Measurements from ENCODE around the gene SCGB2A2. TPM values are rescaled to one million over a fixed set of nuclear protein-coding genes. Genes with fewer than 3 reads are reported as not detected.

Gene SCGB2A2
- not detected for polyA plus RNA-seq (ENCODE audit: insufficient read depth in 1 of 5, insufficient read length in 5 of 5, low replicate concordance in 1 of 5)
- long read RNA-seq, donor 1: 0 reads
- long read RNA-seq, donor 2: 0 reads
- long read RNA-seq, donor 3: 0 reads
- long read RNA-seq, donor 4: 0 reads
- long read RNA-seq, donor 5: 0 reads
- long read RNA-seq, donor 6: 0 reads
- long read RNA-seq, donor 7: 0 reads
- long read RNA-seq, donor 8: 0 reads

DNA sequence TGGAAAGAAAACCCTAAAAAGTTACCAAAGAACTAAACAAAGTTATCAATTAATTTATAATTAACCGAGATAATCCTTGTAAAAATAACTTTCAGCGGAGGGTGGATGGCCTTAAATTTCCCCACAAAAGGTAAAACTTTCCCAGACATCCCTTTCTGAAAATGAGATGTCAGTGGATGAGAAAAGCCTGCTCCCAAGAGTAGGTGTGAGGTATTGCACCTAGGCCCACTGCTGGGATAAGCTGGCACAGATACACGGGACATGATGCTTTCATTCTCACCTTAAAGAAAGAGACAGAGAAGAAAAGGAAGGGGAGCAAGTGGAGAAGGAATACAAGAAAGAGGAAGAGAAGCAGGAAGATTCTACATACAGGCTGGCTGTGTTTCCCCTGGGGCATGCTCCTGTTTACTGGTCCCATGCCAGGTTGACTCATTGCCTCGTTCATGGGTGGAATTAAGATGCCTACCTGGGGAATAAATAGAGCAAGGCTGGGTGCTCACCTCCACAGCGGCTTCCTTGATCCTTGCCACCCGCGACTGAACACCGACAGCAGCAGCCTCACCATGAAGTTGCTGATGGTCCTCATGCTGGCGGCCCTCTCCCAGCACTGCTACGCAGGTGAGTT lies at the start of gene SCGB2A2:
SCGB2A2 (plus strand) TSS at position 505 of the 625 bp plus-strand sequence; CDS start at position 564, 59 bp downstream.
- no peak for DNase-seq

DNA sequence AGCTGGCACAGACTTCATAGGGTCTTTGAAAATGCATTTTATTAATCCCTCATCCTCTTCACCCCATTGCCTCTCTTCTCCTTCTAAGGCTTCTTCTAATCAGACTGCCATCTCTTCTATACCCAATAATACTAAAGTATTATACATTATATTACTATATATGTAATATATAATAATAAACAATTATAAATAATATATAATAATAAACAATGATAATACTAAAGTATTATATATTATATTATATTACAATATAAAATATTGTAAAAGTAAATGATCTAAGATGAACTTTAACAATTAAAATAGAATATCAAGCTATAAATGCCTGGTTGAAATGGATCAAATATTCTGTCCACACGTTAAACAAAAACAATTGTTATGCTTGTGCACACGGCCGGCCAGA lies 48.5 kb upstream of the SCGB2A2 start:
- DNase-seq: no peak

DNA sequence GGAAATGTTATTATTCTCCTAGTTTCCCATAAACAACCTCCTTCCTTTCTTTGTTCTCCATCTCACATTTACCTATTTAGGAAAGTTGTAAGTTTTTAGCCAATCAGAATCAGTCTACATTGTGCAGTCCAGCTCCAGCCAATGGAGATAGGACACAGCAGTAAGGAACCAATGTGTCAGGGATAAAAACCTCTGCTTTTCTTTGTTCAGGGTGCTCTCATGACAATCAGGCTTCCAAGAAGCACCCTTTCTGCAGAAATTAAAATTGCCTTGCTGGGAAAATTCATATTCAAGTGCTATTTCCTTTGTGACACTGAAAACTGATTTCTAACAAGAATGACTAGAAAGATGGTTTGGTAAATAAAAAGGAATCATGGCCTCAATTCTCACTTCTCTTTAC lies 46.9 kb upstream of the SCGB2A2 start:
- DNase-seq: no peak

DNA sequence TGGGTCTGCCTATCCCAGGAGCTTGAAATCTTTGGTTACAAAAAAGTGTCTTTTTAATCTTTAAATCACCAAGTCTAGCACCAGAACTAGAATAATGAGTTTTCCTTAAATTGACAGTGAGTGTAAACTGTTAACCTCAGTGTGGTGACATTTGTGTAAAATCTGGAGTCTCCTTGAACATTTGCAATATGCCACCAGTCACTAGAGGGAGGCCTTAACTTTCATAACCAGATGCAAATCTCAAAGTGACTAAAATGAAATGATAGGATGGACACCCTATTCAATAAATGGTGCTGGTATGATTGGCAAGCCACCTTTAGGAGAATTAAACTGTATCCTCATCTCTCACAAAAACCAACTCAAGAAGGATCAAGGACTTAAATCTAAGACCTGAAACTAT lies 36.2 kb upstream of the SCGB2A2 start:
- no peak for DNase-seq

DNA sequence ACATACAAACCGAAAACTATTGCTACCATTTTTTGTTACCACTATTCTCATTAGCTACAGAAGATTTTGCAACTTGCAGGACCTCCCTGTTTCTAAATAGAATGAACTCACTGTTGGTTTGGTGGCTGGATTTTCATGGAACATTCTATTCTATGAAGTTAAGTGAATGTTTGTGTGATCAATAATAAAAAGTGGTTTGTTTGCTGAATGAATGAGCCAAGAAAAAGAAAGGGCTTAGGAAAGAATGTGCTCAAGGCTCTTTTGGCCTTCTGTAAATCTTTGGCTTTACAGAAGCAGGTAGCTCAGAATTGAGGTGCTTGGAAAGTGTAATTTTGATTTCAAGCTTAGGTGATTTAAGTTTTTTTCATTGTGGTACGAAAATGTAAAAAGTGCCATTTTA lies 33.8 kb upstream of the SCGB2A2 start:
- no peak for DNase-seq

DNA sequence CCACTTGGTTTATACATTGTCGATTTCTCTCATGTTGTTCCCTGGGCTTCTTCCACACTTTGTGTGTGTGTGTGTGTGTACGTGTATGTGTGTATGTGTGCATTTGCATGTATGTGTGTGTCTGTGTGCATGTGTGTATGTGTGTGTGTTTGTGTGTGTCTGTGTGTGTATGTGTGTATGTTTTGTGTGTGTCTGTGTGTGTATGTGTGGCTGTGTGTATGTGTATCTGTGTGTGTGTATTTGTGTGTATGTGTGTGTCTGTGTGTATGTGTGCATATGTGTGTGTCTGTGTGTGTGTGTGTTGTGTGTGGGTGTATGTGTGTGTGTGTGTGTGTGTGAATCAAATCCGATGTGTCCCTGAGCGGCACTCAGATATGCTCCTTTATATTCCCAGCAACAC lies 32.5 kb upstream of the SCGB2A2 start:
- DNase-seq: no peak

DNA sequence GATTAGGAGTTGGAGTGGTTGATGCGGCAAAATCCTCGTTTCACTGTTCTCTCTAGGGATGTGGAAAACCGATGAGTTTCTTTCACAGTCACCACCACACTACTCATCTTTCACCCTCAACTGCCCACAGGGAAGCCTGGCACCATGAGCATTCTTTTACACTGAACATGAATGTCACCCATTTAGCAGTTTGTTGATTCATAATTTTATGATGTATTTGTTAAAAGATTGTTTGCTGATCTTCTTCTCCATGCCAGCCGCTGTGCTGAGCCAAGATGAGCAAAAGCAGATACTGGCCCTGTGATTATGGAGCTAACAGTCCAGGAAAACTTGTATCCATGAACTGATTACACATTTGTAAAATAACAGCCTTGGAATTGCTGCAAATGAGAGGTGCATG lies 31.8 kb upstream of the SCGB2A2 start:
- no peak for DNase-seq

DNA sequence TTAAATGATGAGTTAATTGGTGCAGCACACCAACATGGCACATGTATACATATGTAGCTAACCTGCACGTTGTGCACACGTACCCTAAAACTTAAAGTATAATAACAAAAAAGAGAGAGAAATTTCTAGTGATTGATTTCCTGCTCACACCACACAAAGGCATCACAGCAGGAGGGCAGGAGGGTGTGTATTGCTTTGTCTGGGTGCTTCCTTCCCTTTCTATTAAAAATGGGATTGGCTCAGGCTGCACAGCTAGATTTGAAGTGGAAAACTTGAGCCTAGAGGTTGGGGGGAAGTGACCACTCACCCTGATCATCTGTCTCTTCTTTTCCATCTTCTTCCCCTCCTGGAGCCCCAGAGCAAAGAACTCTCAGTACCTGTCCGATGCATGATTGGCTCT lies 28.9 kb upstream of the SCGB2A2 start:
- no peak for DNase-seq

DNA sequence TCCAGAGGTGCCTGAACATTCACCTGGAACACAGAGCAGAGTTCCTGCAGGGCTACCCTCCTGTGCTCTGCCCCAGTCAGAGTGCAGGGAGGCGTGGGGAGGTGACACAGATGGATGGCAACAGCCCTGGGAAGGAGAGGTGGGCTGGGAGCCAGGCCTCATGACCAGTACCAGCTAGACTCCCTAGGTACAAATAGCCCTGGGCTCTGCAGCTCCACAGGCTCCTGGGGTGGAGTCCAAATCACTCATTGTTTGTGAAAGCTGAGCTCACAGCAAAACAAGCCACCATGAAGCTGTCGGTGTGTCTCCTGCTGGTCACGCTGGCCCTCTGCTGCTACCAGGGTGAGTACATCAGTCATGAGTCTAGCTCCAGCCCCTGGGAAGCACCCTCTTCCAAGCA lies 27.9 kb upstream of the SCGB2A2 start, which contains the start of gene SCGB1D2:
SCGB1D2 (plus strand) TSS at position 219 of the 400 bp plus-strand sequence; CDS start at position 288, 69 bp downstream.
- DNase-seq: no peak

DNA sequence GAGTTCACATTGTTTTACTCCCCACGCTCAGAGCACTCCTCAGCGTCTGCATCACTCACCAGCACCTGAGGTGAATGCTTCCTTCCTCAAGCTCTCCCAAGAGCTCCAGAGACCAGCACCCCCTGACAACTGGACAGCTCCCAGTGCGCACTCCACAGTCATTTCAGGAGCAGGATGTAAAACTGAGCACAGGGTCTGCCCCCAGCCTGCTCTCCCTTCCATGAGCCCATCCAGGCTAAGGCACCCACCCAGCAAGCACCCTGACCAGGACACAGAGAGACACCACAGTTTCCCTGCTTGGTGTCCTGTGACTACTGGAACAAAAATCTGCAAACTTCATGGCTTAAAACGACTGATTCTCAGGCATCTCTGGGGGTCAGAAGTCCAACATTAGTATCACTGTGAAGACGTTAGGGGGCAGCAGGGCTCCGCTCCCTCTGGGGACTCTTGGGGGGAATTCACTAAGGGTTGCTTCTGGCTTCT lies 24.6 kb upstream of the SCGB2A2 start:
- peak; percentile 9 to 10 for DNase-seq

DNA sequence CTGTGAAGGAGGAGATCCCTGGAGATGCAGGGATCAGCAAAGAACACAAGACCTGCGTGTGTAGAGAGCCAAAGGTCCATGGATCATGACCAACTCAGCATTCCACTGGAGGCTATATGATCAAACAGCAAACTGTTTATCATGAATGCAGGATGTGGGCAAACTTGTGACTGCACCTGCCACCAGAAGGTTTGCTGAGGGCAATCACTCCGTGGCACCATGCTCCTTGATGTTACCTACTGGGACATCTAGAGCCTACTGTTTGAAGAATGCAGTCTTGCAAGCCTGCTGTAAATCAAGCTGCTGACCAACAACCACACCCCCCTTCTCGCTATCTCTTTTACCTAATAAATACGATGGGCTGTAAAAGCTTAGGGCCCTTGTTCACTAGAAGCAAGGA lies 18.3 kb upstream of the SCGB2A2 start:
- DNase-seq: no peak

DNA sequence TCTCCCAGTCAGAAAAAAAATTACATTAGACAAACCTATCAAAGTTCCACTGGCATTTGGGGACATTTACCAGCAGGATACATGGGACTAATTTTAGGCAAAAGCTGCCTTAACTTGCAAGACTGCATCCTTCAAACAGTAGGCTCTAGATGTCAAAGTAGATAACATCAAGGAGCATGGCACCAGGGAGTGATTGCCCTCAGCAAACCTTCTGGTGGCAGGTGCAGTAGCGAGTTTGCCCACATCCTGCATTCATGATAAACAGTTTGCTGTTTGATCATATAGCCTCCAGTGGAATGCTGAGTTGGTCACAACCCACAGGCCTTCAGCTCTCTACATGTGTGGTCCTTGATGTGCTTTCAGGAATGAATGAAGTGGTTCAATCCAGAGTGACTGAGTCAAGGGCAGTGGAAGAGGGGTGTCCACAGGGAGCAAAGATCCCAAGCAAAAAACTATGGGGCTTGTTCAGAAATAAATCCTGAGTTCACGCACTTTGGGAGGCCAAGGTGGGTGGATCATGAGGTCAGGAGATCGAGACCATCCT lies 15.9 kb upstream of the SCGB2A2 start:
- no peak for DNase-seq

DNA sequence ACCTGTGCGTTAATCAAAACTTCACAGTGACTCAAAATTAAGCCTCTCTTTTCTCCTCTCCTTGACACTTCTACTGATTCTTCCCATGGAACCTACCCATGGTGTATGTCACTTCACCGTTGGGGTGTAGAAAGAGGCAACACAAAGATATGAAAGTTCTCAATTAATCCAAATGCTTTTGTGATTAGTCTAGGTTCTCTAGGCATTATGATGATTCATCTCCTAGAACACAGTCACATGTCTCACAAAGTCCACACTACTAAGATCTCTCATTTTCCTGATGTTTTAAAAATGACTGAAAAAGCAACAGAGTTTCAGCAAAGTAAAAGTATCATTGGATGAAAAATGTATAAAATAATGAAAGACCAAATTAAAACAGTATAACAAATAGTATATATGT lies 13.7 kb upstream of the SCGB2A2 start:
- no peak for DNase-seq

DNA sequence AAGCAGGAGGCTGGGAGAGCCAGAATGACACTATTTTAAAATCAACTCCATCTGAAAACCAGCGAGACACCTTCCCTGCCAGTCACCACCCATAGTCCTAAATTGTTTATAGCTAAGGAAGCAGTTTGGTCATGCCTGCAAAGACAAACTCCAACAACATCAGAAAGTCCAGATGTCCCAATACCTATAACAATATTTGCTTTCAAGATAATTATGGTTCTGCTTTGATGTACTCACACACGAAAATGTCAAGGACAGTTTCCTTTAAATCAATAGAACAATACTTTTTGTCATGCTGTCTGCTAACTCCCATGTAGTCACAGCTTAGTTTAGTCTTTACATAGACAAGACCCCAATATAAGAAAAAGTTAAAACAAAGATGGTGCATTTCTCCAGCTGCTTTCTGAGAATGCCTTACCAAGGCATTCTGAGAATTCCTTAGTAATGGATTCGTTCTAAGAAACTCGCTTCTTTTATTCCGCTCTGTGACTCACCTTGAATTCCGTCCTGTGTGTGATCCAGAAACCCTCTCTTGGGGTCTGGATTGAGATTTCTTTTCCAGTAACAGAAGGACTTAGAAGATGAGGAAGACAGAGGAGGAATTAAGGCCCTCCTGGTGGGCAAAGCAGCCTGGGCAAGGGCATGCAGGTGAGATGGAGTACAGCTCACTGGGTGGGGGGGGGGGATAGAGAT lies 9.6 kb upstream of the SCGB2A2 start:
- no peak for DNase-seq

DNA sequence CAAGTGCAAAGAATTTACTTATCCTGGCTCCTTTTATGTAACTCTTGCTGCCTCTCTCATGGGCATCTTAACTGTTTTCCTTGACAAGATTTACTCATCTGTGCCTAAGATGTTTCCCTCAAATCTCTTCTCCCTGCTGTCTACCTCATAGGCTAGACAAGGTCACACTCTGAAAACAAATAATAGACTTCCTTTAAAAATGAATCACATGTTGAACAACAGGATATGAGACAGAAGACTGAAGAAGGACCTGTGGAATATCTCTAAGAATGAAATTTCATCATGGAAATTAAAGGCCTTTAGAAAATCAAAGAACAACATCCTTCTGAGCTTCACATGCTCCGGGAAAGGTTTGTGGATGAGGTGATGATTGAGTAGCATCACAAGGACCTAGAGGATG lies 6.0 kb upstream of the SCGB2A2 start:
- DNase-seq: no peak

DNA sequence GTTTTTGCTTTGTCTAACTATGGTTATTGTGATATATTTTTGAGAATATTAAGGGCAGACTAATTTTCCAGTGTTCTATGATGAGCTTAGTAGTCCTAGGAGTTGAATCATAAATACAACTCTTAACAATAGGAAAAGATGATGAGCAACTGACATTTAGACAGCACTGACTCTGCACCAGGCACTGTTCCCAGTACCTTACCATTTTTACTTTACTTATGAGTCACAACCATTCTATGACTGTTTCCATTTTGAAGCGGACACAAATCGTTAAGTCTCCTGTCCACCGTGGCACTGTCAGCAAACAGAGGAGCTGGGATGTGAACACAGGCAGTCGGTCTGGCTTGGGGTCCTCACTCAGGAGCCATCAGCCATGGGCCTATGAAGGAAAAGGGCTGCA lies 3.4 kb upstream of the SCGB2A2 start:
- DNase-seq: no peak

DNA sequence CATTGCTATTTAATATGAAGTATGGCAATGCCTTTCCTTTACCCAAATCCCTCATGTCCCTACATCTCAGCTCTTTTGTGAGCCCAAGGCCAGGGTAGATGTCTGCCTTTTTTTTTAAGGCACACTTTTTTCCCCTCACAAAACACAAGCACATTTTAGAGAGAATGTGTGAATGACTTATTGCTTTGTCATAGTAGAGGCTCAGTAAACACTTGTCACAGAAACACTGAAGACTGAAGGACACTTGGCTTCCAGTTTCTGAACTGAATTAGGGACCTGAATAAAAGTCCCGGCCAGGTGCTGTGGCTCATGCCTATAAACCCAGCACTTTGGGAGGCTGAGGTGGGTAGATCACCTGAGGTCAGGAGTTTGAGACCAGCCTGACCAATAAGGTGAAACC lies 2.9 kb upstream of the SCGB2A2 start:
- DNase-seq: no peak

DNA sequence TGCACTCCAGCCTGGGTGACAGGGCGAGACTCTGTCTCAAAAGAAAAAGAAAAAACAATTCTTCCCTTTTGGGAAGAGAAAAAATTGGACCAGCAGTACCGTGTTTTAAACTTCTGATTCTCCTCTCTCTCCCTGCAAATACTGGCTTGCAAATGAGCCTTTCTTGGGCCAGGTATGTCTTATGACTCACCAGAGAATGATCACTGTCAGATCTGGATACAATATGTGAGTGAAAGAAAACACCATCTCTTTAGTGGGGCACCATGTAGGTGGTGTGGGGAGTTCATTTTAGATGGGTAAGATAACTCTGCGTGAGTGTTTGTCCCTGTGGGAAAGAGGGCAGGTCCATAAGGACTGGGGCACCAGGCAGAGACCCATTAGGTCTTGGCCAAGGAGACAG lies 2.4 kb upstream of the SCGB2A2 start:
- DNase-seq: no peak

DNA sequence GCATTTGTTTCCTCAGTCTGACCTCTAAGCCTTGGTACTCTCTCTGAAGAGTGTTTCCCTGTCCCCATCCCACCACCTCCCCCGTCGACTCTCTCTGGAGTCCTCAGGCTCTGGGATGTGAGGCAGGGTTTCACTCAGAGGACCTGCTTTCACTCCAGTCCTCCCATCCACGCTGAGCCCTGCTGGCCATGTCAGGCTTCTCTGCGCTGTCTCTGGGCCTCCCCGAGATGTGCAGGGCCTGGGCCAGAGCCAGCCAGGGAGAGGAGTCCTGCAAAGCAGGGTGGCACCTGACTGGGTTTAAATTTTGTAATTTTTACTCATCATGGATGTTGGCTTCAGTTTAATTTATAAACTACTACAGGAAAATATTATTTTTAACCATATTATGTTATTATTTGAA lies 3.3 kb downstream of the SCGB2A2 start:
- DNase-seq: no peak

DNA sequence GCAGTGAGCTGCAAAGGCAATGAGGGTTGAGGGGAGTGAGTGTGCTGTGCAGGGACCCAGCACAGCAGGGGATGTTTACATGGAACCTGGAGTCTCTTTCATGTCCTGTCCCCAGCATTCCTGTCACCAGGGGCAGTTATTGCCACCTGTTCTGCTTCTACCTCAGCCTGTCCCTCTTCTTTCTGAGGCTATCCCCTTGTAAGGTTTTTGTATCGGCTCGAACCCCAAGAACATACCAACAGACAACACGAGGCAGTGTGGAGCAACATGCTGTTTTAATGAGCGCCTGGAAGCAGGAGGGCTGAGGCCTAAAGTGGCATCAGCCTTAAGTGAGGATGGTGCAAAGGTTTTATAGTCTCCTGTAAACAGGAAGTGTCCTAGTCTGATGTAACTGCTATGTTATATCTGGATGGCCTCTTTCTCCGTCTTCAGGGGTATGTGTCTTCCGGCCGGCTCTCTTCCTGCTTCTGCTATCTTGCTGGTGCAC lies 3.9 kb downstream of the SCGB2A2 start:
- DNase-seq: no peak

DNA sequence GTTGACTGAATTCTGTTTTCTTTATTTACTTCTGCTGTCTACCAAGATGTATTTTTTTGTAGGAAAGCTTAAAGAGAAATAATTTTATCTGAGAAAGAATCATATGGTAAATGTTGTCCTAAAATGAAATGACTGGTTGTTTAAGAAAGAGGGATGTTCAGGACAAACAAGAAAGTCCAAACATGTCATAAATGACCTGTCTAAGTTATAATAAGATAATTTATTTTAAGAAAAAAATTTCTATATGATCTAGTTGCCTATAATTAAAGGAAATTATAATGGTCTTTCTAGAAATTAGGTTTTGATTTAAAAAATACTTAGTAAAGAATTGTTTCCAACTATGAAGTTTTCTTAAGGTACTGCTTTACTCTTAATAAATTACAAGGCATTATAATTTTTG lies 10.5 kb downstream of the SCGB2A2 start:
- DNase-seq: no peak

DNA sequence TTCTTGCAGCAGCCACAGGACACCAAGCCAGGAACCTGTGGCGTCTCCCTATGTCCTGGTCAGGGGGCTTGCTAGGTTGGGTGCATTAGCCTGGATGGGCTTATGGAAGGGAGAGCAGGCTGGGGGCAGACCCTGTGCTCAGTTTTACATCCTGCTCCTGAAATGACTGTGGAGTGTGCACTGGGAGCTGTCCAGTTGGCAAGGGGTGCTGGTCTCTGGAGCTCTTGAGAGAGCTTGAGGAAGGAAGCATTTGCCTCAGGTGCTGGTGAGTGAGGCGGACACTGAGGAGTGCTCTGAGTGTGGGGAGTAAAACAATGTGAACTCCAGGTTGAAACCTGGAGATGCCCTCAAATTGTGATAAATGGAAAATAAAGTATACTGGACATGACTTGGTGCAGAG lies 25.5 kb downstream of the SCGB2A2 start:
- peak in 1 of 2 donors; percentile 8 for DNase-seq

DNA sequence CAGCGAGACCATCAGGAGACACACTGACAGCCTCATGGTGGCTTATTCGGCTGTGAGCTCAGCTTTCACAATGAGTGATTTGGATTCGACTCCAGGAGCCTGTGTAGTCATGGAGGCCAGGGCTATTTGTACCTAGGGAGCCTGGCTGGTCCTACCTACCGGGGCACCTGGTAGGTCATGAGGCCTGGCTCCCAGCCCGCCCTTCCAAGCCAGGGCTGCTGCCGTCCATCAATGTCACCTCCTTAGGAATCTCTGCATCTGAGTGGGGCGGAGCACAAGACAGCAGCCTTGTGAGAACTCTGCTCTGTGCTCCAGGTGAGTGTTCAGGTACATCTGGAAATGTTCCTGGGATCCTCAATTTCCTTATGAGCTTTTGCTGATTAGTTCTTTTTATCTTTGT lies 29.0 kb downstream of the SCGB2A2 start, which contains the start of gene SCGB1D4:
SCGB1D4 (minus strand) TSS at position 101 of the 400 bp plus-strand sequence; CDS start at position 36, 65 bp downstream.
- no peak for DNase-seq

Measured in right lung (tissue), 10 donors.